Measurements from ENCODE around the gene UNC13D.

Gene UNC13D

GRCh38 chr17:75832652-75833400 lies 11.4 kb downstream of the UNC13D start:
- DNase-seq, result no peak

GRCh38 chr17:75832164-75832651 lies 12.0 kb downstream of the UNC13D start:
- peak in 1 of 2 experiments; percentile 14 for DNase-seq

- DNase-seq, result no peak
Observed at GRCh38 chr17:75831032-75831571, 13.1 kb downstream of the UNC13D start.

GRCh38 chr17:75830164-75831031 lies 13.8 kb downstream of the UNC13D start:
- DNase-seq, result no peak

- DNase-seq, result no peak
Observed at GRCh38 chr17:75829747-75830146, 14.5 kb downstream of the UNC13D start.

GRCh38 chr17:75828741-75829140 lies 15.5 kb downstream of the UNC13D start:
- DNase-seq, result no peak

GRCh38 chr17:75828076-75828400 lies 16.2 kb downstream of the UNC13D start:
- DNase-seq, result no peak

GRCh38 chr17:75827308-75828075 lies 16.7 kb downstream of the UNC13D start:
- DNase-seq, result peak; percentile 14 to 24

- DNase-seq, result no peak
Observed at GRCh38 chr17:75826561-75827307, 17.5 kb downstream of the UNC13D start.

- DNase-seq, result no peak
Observed at GRCh38 chr17:75825748-75826370, 18.3 kb downstream of the UNC13D start.

GRCh38 chr17:75825149-75825552 lies 19.1 kb downstream of the UNC13D start:
- no peak for DNase-seq

GRCh38 chr17:75824666-75825065 lies 19.5 kb downstream of the UNC13D start:
- DNase-seq, result no peak

GRCh38 chr17:75824050-75824552 lies 20.1 kb downstream of the UNC13D start:
- no peak for DNase-seq

GRCh38 chr17:75823257-75824041 lies 20.8 kb downstream of the UNC13D start:
- no peak for DNase-seq

GRCh38 chr17:75822800-75823166 lies 21.4 kb downstream of the UNC13D start:
- DNase-seq, result no peak

- DNase-seq, result no peak
Observed at GRCh38 chr17:75822119-75822799, 21.9 kb downstream of the UNC13D start.

- no peak for DNase-seq
Observed at GRCh38 chr17:75821552-75821951, 22.7 kb downstream of the UNC13D start.

GRCh38 chr17:75820094-75821080 lies 23.8 kb downstream of the UNC13D start:
- no peak for DNase-seq

GRCh38 chr17:75819678-75820077 lies 24.5 kb downstream of the UNC13D start:
- DNase-seq, result no peak
